Spleen (tissue), 7 donors: Measurements from ENCODE around the gene USP51.

Experiments
- POLR2A ChIP-seq, 3 donors: fragments of 450-650 bp; IDR thresholded peaks; one replicate each; pipeline ENCODE4 v1.5.1; 2017; ENCODE audit warnings: antibody characterized with exemption in 3 of 3, mild to moderate bottlenecking in 1 of 3
- TF ChIP-seq, protein P1 (sequence below), 11 experiments: fragments of 200-600 bp in 7 of 11; fragments of 450-650 bp in 4 of 11; sonication (generic) in 4 of 11; IDR thresholded peaks in 8 of 11; conservative IDR thresholded peaks in 3 of 11; 1 replicate in 7 of 11; 2 replicates in 4 of 11; pipeline versions ENCODE4 v1.4.0 to v1.8.0; 2016 to 2021; ENCODE audit warnings: antibody characterized with exemption in 11 of 11, inconsistent platforms in 4 of 11, mild to moderate bottlenecking in 1 of 11
- donor health status: DM: no; HTN: no; CAD: no; lungs with moderate emphysema.
- donor health status: DM: no; HTN: no; CAD: no.
- donor health status: DM: no; HTN: no; CAD: no.

DNA sequence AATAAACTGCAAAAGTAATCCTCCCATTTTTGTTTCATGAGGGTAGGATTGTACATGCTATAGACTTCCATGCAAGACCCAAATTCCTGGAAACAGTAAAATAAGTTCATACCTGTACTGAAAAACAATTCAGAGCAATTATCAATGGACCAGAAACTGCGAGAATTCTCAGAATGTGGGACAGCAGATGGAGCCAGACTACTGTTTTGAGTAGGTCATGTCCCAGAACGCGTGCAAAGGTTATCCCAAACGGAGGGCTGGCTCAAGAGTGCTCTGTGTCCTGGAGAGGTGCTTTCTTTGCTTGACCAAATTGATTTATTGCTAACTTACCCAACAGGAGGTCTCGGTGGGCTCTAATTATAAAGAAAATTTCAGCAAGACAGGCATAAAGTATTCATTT lies 39.4 kb downstream of the USP51 start:
- no peak for TF ChIP-seq POLR2A (IDR thresholded peaks at IDR 0.05)
- TF ChIP-seq, protein P1, sequence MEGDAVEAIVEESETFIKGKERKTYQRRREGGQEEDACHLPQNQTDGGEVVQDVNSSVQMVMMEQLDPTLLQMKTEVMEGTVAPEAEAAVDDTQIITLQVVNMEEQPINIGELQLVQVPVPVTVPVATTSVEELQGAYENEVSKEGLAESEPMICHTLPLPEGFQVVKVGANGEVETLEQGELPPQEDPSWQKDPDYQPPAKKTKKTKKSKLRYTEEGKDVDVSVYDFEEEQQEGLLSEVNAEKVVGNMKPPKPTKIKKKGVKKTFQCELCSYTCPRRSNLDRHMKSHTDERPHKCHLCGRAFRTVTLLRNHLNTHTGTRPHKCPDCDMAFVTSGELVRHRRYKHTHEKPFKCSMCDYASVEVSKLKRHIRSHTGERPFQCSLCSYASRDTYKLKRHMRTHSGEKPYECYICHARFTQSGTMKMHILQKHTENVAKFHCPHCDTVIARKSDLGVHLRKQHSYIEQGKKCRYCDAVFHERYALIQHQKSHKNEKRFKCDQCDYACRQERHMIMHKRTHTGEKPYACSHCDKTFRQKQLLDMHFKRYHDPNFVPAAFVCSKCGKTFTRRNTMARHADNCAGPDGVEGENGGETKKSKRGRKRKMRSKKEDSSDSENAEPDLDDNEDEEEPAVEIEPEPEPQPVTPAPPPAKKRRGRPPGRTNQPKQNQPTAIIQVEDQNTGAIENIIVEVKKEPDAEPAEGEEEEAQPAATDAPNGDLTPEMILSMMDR (IDR thresholded peaks at IDR 0.05 in 8 of 11, conservative IDR thresholded peaks at IDR 0.05 in 3 of 11): no peak
